Measurements from ENCODE around the gene ACSS1.

The ACSS1 gene

DNA sequence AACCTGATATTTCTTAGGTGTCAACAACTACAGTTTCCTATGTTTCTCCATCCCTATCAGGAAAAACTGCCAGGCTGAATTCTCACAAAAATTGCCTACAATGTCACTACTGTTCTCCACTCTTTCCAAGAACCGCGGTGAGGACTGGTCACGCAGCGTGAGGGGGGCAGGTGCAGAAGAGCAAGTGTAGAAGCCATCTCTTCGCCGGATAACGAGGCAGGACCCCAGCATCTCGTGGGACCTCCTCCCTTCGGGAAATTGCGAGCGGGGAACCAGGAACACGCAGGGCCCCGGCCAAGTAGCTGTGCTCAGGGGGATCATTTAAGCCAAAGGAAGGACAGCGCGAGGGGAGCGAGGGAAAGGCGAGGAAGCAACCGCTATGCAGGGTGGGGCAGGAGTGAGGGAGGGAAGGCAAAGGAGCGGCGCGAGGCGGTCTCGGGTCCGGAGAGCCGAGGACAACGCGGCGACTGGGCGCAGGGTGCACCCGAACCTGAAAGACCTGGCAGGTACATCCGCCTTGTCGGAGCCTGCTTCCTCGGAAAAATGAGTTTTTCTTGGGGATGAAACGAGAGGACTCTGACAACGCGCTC, 65.9 kb downstream of the ACSS1 start:
- DNase-seq: peak; percentile 30

DNA sequence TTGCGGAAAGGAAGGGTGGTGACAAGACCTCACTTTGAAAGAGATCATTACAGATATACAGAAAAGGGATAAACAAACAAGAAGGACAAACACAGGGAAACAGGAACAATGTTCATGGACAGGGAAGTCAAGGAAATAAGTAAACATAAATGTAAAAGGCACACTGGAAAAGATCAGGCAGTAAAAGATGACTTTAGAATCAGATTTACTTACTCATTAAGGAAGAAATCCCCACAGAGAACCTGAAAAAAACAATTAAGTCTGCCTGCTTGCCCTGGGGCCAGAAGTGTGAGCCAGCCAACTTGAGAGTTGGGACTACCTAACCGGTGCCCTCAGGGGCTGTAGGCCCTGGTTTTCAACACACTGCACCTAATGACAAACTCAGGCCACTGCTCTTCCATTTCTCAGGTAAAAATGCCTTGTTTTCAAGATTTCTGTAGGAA, 67.1 kb downstream of the ACSS1 start:
- DNase-seq: no peak

DNA sequence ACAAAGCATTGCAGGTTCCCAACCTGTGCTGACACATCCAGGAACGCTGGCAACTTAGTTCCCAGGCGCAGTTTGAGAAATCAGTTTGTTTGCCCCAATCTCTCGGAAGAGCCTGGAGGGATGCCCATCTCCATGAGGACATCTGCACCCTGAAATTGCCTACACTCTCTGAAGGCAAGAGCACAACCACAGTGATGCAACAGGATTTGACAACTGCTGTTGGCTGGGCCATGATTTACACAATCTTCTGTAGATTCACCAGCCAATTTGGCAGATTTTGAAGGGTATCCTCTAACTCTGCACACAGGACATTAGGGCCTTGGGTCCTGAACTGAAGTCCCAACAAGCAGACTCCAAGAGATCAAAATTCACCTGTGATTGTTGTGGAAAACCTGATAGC, 68.8 kb downstream of the ACSS1 start:
- no peak for DNase-seq

DNA sequence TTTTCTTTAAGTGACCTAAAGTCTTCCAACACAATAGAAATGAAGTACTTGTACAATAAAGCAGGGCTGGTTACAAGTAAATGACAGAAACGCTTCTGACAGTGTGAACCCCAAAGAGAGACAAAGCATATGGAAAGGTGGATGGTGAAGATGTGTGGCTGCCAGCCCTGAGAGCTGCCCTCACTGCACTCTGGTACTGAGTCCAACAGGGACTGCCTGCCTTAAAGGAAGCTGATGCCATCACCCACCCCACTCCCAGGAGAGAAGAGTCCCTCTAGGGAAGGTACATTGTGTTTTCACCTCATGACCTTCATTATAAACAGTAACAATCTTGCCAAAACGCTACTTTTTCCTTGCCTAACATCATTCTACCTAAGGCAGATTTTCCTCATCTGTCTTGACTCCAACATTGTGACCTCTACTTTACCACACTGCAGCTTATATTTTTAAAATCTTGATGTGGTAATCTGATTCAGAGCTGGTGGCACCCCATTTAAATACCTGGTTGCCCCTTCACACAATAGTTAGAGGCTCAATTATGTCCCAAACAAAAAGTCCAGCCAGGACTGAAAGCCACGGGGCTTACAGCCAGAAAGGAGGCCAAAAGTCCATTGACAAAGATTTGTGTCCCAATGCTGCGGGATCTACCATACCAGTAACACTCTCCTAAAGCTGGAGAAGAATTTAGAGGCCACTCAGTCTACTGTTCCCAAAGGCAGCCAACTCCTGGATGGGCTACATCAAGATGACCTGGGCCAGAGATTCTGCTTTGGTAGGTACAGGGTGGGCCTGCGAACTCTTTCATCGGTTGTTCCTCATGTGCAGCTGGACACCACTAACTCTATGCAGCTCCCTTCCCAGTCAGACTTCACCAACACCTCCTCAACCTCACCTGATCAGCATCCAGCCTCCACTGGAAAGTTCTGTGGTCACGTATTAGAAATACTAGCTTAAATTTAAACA, 69.8 kb downstream of the ACSS1 start:
- DNase-seq: no peak

DNA sequence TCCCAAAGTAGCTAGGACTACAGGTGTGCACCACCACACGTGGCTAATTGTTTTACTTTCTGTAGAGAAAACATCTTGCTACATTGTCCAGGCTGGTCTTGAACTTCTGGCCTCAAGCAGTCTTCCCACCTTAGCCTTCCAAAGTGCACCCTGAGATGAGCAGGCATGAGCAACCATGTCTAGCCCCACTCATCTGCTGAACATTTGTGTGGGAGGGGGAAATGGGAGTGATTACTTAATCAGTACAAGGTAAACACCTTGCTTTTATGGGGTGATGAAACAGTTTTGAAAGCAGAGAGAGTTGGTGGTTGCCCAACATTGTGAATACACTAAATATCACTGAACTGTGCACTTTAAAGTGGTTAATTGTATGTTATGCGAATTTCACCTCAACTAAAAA, 70.7 kb downstream of the ACSS1 start:
- no peak for DNase-seq

DNA sequence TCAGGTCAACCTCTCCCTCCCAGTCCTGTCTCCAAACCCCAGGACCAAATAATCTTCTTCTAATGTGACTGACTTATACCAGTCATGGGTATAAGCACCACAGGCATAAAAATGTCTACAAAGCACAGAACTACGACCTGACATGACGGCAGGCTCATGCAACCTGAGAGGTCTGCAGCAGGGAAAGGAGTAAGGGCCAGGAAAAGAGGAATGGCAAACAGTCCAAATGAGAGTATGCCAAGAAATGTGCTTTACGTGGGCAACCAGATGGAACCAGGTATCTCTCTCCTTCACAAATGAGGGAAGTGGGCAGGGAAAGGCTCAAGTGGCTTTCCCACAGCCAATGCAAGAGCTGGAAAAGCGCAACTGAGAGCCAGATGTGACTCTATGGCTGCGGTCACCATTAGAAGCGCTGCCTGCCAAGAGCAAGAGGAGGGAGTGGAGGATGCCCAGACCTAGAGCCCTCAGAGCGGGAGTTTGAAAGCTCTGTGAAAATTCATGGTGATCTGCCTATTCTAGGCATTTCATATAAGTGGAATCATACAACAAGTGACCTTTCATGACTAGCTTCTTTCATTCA, 71.4 kb downstream of the ACSS1 start:
- DNase-seq: peak; percentile 89

DNA sequence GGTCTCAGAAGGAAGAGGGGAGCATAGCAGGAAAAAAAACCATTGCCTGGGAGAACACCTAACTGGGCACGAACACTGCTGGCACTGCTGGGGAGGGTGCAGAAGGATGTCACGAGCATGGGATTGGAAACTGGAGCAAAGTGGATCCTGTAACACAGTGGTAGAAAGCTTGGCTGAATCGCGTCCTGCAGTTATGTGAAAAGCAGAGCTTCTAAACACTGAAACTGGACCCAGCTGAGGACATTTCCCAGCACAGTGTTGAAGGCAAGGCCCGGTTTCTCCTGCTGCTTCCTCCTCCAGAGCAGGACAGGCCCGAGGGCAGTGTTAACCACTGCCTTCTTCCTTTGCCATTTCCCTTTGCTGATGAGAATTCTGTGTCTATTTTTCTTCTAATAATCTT, 72.1 kb downstream of the ACSS1 start:
- DNase-seq: no peak

DNA sequence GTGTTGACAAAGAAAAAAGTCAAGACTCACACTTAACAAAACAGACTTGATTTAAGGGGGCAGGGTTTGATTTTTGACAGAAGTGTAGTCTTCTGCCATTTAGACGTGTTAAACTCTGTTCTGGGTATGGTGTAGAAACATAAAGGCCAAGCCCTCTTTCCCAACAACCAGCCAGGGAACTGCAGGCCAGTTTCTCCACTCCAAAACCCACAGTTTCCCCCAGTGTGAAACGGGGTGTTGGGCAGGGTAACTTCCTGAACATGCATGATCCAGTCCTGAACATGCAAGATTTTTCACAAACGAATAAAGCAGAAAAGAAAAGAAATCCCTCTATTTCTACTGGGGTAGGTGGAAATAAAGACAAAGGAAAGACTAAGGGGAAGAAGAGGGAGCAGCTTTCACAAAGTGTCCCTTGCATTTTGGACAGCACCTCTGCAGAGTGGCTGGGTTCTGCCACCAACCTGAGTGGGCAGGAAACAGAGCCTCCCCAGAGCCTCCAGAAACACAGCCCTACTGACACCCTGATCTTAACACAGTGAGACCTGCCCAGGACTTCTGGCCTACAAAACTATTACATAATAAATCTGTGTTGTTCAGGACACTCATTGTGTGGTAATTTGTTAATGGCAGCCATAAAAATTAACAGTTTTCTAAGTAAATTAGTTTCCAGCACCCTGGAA, 72.8 kb downstream of the ACSS1 start:
- DNase-seq: no peak

DNA sequence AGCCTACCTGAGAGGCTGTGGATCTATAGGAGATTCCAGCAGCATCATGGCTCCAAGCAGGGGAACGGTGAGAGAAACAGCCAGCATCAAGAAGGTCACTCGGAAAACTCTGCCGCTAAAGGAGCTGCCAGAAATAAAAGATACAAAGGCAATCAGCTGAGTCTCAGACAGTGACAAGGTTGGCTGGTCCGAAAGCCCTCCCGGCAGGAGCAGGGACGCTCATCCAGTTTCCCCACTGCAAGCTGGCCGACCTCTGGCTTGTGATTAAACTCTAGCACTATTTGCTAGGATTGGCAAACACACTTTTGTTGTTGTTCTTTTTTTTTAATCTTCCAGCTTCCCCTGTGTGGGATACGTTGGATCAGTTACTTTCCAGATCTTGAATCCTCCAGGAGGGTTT, 74.0 kb downstream of the ACSS1 start:
- no peak for DNase-seq

DNA sequence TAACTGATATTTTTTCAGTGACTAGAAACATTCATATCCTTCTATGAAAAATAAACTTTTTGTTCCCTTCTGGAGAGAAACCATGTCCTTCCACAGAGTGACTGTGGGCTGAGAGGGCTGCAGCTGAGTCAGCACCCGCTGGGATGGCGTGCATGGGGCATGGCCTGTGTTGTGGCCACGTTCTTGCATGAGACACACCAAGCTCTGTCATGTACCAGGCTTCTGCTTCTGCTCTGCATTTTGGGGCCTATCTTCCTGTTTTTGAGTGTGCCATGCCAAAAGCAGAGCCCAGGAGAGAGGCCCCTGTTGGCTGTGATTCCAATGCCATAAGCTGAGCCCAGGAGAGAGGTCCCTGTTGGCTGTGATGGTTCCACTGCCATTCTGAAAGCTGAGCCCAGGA, 76.1 kb downstream of the ACSS1 start:
- no peak for DNase-seq

DNA sequence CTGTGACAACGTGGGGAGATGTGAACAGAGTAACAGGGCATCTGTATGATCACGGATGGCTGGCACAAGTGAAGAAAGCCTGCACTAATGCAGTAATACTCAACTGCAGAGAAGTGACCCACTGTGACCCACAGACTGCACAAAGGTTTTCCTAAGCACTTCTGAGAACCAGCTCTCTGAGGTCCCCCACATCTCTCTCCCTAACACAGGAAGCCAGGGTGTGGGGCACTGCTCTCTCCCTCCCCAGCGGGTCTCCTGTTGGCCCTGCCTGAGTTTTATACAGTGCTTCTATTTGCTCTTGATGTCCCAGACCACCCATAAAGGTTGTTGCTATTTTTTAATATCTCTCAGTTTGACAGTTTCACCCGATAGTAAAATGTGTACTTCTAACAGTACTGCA, 76.7 kb downstream of the ACSS1 start:
- DNase-seq: no peak

DNA sequence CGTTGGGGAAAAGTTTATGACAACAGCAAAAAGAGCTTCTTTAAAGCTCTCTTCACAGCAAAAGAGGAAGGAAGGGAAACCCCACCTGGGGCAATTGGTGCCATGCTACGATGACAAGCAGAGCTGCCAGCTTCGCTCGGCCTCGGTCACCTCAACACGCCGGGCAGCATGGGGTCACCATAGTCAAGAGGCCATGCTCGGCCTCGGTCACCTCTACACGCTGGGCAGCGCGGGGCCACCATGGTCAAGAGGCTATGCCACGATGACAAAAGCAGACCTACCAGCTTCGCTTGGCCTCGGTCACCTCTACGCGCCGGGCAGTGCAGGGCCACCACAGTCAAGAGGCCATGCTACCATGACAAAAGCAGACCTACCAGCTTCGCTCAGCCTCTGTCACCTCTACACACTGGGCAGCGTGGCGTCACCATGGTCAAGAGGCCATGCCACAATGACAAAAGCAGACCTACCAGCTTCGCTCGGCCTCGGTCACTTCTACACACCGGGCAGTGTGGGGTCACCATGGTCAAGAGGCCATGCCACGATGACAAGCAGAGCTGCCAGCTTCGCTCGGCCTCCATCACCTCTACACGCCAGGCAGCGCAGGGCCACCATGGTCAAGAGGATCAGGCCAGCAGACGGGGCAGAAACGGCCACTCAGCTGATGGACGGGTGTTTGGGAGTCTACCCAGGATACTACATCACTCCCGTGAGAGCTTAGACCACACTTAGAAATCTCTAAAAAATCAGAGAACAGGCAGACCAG, 77.5 kb downstream of the ACSS1 start:
- DNase-seq: no peak

DNA sequence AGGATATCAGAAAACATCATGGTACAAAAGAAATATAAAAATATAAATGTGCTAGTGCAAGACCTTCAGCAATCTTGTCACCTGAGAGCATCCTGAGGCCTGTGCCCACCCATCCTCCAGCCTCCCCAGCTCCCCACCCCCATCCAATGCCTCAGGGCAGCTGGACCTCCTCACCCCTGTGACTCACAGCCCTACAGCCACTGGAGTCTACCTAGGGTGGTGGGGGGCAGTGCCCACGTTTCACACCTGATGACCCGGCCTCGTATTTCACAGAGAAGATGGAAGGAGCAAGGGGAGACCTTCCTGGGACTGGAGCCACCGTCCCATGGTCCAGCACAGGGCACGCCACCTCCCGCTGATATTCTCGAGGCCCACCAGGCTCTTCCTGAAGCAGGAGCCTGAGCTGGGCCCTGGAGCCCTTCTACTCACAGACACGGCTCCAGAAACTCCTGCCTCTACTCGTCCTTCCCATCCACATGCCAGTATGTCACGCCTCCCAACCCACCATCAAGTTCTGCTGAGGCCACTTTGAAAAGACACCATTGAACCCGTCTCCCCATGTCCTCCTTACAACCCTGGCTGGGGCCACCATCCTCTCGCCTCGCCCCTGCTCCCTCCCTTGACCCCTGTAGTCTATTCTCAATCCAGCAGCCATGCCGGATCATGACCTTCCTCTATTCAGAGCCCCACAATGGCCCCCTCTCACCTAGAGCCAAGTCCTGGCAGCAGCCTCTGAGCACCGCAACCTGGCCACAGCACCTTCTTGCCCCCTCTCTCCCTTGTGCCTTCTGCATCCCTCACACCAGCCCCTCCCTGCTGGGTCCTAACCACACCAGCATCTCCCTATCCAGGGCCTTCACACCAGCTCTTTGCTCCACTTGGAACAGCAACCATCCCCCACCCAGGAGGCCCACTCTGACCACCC, 78.6 kb downstream of the ACSS1 start:
- DNase-seq: no peak

DNA sequence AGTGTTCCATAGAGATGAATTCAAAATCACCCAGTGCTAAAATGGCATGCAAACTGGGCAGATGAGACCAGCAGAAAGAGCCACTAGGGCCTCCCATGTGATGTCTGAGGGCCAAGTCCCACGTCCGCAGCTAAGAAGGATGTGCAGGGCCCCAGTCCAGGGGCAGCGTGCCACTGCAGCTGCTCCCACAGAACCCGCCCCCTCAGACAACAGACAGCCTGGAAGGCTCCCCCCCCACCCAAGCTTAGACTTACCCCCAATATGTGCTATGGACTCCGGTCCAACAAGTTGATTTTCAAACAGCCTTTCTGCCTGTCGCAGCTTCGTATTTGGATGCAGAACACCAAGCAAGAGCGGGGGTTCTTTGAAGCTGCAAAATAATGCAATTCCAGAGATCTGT, 79.4 kb downstream of the ACSS1 start:
- DNase-seq: no peak

DNA sequence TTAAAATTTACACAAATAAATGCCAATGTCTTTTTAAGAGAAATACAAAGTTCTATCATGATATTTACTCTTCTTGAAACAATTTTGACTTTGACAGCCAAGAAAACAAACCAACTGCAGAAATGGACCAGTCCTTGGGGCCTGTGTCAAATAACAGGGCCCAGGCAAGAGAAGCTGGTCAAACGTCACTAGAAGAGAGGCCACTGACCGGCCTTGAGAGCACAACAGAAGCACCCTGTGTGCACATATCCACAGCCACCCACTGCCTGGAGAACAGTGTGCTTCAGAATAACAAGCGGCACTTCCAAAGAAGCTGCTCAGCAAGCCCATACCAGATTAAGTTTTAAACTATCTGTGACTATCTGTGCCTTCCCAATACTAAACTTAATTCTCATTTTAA, 80.1 kb downstream of the ACSS1 start:
- no peak for DNase-seq

DNA sequence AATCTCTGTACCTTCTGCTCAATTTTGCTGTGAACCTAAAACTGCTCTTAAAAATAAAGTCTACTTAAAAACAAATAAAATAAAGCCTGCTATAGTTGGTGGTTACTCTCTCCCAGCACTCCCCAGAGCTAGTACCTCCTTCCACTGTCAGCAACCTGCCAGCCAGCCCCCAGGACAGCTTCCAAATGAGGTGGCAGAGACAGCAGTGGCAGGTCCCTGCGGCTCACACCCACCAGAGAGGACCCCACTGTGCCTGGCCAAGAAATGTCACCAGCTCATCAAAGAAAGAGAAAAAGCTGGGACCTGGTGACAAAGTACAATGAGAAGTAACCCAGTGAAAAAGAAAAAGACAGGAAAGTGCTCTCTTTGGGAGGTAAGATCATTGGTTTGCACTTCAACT, 80.6 kb downstream of the ACSS1 start:
- no peak for DNase-seq

DNA sequence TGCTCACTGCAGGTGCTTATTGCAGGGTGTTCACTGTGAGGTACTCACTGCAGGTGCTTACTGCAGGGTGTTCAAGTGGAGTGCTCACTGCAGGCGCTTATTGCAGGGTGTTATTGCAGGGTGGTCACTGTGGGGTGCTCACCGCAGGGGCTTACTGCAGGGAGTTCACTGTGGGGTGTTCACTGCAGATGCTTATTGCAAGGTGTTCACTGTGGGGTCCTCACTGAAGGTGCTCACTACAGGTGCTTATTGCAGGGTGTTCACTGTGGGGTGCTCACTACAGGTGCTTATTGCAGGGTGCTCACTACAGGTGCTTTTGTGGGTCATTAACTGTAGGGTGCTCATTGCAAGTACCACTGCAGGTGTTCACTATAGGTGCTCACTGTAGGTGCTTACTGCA, 85.6 kb downstream of the ACSS1 start:
- DNase-seq: no peak

DNA sequence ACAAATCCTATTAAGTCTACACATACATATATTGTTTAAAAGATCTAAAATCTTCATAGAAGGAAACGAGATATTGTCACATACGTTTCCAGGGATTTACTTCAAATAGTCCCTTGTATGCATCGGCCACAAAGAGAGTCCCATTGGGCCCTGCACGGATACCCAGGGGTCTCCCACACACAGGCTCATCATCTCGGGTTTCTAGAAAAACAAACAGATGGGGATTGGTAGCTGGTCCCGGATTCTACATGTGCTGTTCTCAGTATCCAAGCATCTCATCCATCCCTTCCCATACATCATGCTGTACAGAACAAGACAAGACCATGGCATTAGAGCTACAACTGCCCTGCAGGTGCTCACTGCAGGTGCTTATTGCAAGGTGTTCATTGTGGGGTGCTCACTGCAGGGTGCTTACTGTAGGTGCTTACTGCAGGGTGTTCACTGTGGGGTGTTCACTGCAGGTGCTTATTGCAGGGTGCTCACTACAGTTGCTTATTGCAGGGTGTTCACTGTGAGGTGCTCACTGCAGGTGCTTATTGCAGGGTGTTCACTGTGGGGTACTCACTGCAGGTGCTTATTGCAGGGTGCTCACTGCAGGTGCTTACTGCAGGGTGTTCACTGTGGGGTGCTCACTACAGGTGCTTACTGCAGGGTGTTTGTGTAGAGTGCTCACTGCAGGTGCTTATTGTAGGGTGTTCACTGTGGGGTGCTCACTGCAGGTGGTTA, 86.4 kb downstream of the ACSS1 start:
- no peak for DNase-seq

DNA sequence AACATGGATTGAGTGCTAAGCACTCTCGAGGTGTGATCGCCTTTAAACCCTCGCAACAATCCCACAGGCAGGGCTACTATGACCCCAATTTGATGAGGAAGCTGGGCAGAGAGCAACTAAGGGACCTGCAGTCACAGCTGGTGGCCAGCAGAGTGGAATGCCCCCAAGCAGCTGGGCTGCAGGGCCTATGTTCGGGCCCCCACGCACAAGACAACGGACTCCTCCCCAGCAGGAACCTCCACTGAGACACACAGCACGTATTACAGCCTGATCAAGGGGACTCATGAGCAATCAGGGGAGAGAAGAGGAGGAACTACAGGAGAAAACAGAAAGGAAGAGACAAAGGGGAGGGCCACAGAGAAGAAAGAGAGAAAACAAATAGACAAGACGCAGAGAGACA, 87.2 kb downstream of the ACSS1 start:
- DNase-seq: no peak

DNA sequence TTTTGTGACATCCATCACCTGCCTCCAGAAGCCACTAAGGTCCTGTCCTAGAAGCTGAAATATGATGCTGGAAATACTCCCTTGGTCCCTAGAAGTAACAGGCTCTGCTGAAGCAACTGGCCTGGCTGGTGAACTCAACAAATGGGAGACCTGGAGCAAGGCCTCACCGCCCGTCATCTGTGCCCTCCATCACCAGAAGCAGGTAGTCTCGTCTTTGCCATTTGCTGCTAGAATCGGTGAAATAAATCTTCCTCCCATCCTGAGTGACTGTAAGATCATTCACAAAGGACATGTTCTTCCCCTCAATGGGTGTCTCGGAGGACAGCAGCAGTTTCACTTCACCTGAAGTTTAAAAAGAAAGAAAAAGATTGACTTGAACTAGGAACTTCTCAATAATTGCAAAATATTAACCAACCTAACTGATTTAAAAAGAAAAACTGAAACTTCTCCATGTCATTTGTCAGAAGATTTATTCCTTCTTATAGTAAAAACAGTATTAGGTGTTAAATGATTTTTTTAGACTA, 87.8 kb downstream of the ACSS1 start:
- no peak for DNase-seq

Data from NCI-H510A treated with DMSO at 0.1 percent for 48 hours (cell line).